Effector memory CD8-positive, alpha-beta T cell (primary cell): Measurements from ENCODE around the gene CMTM7.

ENCODE experiments used
- ATAC-seq: fragments of 150-1000 bp; cut with Tn5 transposase; replicated peaks from 2 replicates; pipeline ENCODE4 v1.10.0; 2021; ENCODE audit warnings: mild to moderate bottlenecking, moderate library complexity
- DNase-seq, 3 experiments: peaks; one replicate each; pipeline ENCODE4 v3.0.0; 2021
- H3K27ac Mint-ChIP-seq, 2 donors: one replicate each; pipeline ENCODE4 v1.8.0; 2022; ENCODE audit warnings: mild to moderate bottlenecking in 2 of 2, mixed read lengths in 2 of 2, moderate library complexity in 2 of 2
- H3K27me3 Mint-ChIP-seq, 2 donors: one replicate each; pipeline ENCODE4 v1.8.0; 2022; ENCODE audit warnings: mixed read lengths in 2 of 2
- H3K36me3 Mint-ChIP-seq: one replicate; pipeline ENCODE4 v1.8.0; 2022; ENCODE audit warnings: mild to moderate bottlenecking, moderate library complexity, mixed read lengths; ENCODE audit not compliant: insufficient read depth
- H3K4me1 Mint-ChIP-seq, 2 donors: one replicate each; pipeline ENCODE4 v1.8.0; 2022; ENCODE audit warnings: low read depth in 2 of 2, mixed read lengths in 2 of 2
- H3K4me3 Mint-ChIP-seq, 2 donors: one replicate each; pipeline ENCODE4 v1.8.0; 2022; ENCODE audit warnings: mild to moderate bottlenecking in 2 of 2, mixed read lengths in 2 of 2, moderate library complexity in 2 of 2
- H3K9me3 Mint-ChIP-seq, 2 donors: one replicate each; pipeline ENCODE4 v1.8.0; 2022; ENCODE audit warnings: mixed read lengths in 2 of 2
- total RNA-seq, 9 experiments: gene quantifications; one replicate each; lab custom pipeline; 2026; lab: John Stamatoyannopoulos, UW

The CMTM7 gene, protein sequence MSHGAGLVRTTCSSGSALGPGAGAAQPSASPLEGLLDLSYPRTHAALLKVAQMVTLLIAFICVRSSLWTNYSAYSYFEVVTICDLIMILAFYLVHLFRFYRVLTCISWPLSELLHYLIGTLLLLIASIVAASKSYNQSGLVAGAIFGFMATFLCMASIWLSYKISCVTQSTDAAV
- total RNA-seq, result 13.7 to 40.5 (median 26.9) reads per million in 9 experiments

DNA sequence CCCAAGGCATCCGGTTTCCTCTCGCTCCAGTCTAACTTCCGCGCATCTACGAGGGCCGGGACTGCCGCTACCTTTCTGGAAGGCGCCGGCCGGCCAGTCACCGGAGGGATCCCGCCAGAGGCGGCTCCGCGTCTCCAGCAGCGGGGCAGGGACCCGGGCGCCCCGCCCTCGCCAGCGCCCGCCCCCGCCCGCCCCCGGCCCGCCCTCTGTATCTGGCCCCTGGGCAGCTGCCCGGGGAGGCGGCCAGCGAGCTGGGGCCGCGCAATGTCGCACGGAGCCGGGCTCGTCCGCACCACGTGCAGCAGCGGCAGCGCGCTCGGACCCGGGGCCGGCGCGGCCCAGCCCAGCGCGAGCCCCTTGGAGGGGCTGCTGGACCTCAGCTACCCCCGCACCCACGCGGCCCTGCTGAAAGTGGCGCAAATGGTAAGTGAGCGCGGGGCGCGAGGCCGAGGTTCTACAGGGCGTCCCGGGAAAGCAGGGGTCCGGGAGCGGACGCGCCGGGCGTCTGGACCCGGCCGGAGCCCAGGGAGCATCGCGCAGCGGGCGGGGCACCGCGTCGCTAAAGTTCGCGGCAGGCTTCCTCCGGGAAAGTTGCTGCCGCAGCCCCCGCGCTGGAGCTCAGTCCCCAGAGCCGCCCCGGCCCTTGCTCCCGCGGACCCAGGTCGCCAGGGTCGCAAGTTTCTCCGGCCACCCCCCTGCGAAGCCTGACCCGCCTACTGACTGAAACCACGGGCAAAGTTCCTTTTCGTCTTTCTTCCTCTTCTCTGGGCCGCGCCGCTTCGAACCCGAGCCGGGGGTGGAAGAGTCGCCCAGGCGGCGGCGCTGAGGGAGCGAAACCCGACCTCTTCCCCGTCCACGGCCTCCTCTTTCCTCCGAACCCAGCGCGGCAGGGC, at the start of gene CMTM7:
TSS of gene CMTM7 (plus strand) at position 211 of the 893 bp plus-strand sequence. CDS start at position 265, 54 bp downstream.
- DNase-seq, result peak; percentile 35 to 45 (median 44)
- Mint-ChIP-seq H3K9me3 (no peaks in the 10 kb centered on the region), H3K27ac (peak within 1 kb of the TSS; percentile 96 to 97), H3K27me3 (no peaks in the 10 kb centered on the region), H3K4me1 (peaks cover 45 to 49% of the 10 kb centered on the region in 2 donors), H3K36me3 (peaks cover 16% of the 10 kb centered on the region), H3K4me3 (peak within 1 kb of the TSS; percentile 92)
- ATAC-seq, result peak; percentile 69

DNA sequence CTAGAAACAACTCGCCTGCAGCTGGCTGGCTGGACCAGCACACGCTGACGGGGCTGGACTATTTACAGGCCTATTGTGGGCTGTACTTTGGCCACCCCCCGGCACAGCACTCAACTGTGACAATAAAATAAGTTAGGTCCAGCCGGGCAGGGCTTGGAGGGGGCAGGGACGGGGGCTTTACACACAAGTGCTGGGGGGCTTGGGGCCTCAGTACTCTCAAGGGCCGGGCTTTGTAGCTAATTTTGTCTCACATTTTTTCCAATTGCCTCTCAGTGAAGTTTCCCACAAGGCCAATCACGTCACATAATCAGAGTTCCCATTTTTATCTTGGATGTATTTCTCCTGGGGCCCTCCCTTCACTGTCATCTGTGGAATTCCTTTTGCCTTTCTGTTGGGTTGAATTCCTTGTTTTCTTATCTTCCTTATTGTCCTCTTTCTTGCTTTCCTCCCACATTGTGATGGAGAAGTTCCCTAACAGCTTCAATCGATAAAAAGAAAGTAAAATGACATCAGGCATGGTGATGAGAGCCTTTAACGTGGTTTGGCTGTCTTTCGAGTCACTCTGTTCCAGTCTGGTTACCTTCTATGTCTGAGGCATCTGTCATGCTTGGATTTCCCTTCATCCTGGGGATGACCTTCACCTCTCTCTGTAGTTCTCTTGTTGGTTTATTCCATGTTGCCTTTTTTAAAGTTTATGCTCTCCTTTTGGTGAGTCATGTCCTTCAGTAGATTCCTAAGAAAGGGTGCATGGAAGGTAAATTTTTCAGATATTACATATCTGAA, 44.1 kb upstream of the CMTM7 start:
- ATAC-seq (no peak), DNase-seq (no peak)
- Mint-ChIP-seq H3K27me3 (no peaks in the 10 kb centered on the region), H3K36me3 (no peaks in the 10 kb centered on the region), H3K9me3 (no peaks in the 10 kb centered on the region), H3K4me3 (no peak overlapping the region), H3K27ac (no peak overlapping the region), H3K4me1 (peaks cover 0 to 3% of the 10 kb centered on the region in 2 donors)

DNA sequence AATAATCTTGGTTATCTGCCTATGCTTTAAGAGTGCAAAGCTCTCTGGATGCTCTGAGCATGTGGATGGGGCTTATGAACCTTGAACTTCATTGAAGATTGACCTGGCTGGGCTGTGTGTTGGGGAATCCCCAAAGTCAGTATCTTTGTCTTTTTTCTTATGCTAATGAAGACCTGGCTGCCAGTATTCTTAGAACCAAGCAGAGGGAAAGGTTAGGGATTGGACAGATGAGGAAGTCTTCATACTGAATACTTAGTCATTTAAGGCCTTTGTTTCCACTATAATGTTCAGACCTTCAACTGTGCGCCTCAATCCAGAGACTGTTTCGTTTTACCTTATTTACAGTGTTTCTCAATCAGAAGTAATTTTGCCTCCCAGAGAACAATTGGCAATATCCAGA, 42.5 kb upstream of the CMTM7 start:
- H3K4me3 Mint-ChIP-seq, result no peak overlapping the region
- H3K4me1 Mint-ChIP-seq, result peaks cover 0 to 3% of the 10 kb centered on the region in 2 donors
- no peak overlapping the region for H3K27ac Mint-ChIP-seq
- ATAC-seq (no peak), DNase-seq (no peak)
- H3K27me3 Mint-ChIP-seq, result no peaks in the 10 kb centered on the region
- H3K9me3 Mint-ChIP-seq, result no peaks in the 10 kb centered on the region
- H3K36me3 Mint-ChIP-seq, result no peaks in the 10 kb centered on the region

DNA sequence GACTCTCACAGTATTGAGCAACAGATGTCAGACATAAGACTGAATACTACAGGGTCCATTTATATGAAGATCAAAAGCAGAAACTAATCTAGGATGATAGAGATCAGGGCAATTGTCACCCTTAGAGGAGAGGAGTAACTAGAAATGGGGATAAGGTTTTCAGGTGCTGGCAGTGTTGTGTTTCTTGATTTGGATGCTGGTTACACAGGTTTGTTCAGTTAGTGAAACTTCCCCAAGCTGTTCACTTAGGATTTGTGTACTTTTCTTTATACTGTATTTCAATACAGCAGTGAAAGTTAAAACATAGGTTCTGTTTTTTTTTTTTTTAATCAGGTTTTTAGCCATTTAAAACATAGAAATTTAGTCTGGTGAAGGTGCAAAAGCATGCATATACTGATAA, 39.1 kb upstream of the CMTM7 start:
- ATAC-seq, result no peak
- H3K4me1 Mint-ChIP-seq, result peaks cover 0 to 2% of the 10 kb centered on the region in 2 donors
- no peak overlapping the region for H3K4me3 Mint-ChIP-seq
- peaks cover 0 to 12% of the 10 kb centered on the region in 2 donors for H3K27me3 Mint-ChIP-seq
- no peak for DNase-seq
- H3K27ac Mint-ChIP-seq, result no peak overlapping the region
- no peaks in the 10 kb centered on the region for H3K36me3 Mint-ChIP-seq
- H3K9me3 Mint-ChIP-seq, result no peaks in the 10 kb centered on the region

DNA sequence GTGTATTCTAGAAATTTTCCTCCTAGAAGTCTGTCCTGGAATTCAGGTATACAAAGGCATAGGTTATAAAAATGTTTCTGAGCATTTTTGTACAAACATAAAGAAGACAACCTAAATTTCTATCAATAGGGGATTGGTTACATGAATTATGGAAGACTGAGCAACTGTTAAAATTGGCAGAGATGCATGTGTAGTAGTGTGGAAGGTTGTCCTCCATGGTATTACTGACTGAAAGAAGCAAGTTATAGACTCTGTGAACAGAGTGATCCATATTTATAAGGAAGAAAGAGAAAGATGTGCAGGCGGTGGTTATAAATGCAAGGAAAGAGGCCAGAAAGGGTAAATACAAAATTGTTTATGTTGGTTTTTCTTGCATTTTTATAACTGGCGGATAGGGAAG, 38.3 kb upstream of the CMTM7 start:
- ATAC-seq (no peak), DNase-seq (no peak)
- peaks cover 0 to 12% of the 10 kb centered on the region in 2 donors for H3K27me3 Mint-ChIP-seq

DNA sequence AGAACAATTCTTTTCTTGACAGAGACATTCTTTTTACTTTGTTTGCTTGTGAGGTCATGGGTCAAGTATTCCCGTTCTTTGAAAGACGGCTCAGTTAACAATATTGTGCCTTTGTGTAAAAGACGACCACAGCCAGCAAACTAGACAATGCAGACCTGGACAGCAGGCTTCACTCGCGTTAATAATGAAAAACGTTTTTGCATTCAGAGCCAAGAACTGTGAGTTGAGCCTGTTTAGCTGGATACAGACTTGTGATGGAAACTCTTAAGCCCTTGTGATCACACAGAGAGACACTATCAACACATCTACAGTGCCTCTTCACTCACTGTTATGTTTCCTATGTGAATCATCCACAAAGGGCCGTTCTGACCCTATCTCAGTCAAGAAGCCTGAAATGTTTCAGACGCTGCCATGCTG, 37.3 kb upstream of the CMTM7 start:
- Mint-ChIP-seq H3K36me3 (no peaks in the 10 kb centered on the region), H3K9me3 (no peaks in the 10 kb centered on the region), H3K4me3 (no peak overlapping the region), H3K27me3 (peaks cover 0 to 12% of the 10 kb centered on the region in 2 donors), H3K27ac (no peak overlapping the region), H3K4me1 (no peaks in the 10 kb centered on the region)
- ATAC-seq (no peak), DNase-seq (no peak)

More for the DNA sequence above, 38.3 kb upstream of the CMTM7 start:
- Mint-ChIP-seq H3K4me3 (no peak overlapping the region), H3K9me3 (no peaks in the 10 kb centered on the region), H3K27ac (no peak overlapping the region), H3K36me3 (no peaks in the 10 kb centered on the region), H3K4me1 (no peaks in the 10 kb centered on the region)

DNA sequence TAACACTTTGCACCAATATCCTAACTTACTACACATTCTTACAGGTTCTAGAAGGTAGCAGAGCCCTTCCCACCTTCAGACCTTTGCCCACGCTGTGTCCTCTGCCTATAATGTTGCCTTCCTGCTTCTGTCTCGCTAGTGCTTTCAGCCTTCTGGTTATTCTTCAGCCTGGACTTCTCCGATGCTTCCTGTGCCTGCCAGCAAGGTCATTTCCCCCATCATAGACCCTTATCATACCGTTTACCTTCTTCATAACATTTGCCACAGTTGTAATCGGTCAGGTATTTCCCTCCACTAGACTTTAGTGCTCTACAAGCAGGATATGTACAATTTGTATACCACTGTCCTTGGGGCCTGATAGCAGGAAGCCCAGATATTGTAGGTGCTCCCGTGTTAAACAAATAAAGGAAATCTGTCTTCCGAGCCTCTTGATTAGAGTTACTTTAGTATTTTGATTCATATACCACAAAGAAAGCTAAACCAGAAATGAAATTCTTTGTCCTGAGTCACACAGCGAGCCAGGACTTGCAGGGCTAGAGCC, 35.8 kb upstream of the CMTM7 start:
- Mint-ChIP-seq H3K27ac (no peak overlapping the region), H3K36me3 (no peaks in the 10 kb centered on the region), H3K27me3 (peaks cover 0 to 12% of the 10 kb centered on the region in 2 donors), H3K9me3 (no peaks in the 10 kb centered on the region), H3K4me3 (no peak overlapping the region), H3K4me1 (no peaks in the 10 kb centered on the region)
- ATAC-seq (no peak), DNase-seq (no peak)

DNA sequence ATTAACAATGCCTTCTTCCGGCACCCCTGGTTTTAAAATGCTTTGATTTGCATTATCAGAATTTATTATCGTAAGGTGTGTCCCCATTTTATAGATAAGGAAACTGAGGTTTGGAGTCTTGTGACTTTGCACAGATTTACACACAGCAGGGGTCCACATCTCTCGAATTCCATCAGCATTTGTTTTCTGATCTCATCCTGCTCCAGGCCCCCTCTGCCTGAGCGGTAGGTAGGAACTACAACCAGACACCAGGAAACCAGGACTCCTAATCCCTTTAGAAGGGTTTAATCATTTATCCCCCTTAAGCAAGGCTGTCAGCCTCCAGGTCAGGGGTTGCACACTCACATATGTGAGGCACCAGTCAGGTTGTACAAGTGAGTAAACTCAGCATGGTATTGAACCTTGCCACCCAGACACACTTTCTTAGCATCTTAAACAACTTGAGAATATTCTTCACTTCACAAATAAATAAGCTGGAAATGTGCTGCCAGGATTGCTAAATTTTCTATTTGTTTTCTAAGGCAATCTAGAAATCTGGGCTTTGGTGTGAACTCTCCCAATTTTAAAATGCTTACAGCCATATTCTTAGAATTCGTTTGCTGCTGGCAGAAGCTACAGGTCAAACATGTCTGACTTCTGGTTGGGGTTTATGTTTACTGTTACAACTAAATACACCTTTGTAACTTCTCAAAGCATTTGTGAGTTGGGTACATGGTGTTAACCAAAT, 31.7 kb upstream of the CMTM7 start:
- Mint-ChIP-seq H3K9me3 (no peaks in the 10 kb centered on the region), H3K27ac (no peak overlapping the region), H3K4me3 (no peak overlapping the region), H3K27me3 (peaks cover 0 to 12% of the 10 kb centered on the region in 2 donors), H3K36me3 (peaks cover 2% of the 10 kb centered on the region), H3K4me1 (no peaks in the 10 kb centered on the region)
- DNase-seq, result no peak
- ATAC-seq, result no peak

DNA sequence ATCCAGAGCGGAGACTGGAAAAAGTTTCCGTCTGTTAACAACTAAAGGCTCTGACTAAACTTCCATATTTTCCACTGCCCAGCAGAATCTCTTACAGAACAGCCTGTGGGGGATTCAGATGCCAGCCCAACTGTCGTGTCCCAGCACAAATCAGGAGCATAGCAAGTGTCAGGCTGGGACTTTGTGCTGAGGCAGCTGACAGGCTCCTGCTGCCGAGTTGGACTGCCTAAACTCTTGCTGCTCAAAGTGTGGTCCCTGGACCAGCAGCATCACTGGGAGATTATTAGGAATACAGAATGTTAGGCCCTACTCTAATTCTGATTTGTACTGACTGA, 31.2 kb upstream of the CMTM7 start:
- peaks cover 0 to 8% of the 10 kb centered on the region in 2 donors for H3K27me3 Mint-ChIP-seq
- ATAC-seq, result no peak
- peaks cover 2% of the 10 kb centered on the region for H3K36me3 Mint-ChIP-seq
- H3K27ac Mint-ChIP-seq, result no peak overlapping the region
- H3K4me3 Mint-ChIP-seq, result no peak overlapping the region
- H3K9me3 Mint-ChIP-seq, result no peaks in the 10 kb centered on the region
- DNase-seq, result no peak
- H3K4me1 Mint-ChIP-seq, result no peaks in the 10 kb centered on the region

DNA sequence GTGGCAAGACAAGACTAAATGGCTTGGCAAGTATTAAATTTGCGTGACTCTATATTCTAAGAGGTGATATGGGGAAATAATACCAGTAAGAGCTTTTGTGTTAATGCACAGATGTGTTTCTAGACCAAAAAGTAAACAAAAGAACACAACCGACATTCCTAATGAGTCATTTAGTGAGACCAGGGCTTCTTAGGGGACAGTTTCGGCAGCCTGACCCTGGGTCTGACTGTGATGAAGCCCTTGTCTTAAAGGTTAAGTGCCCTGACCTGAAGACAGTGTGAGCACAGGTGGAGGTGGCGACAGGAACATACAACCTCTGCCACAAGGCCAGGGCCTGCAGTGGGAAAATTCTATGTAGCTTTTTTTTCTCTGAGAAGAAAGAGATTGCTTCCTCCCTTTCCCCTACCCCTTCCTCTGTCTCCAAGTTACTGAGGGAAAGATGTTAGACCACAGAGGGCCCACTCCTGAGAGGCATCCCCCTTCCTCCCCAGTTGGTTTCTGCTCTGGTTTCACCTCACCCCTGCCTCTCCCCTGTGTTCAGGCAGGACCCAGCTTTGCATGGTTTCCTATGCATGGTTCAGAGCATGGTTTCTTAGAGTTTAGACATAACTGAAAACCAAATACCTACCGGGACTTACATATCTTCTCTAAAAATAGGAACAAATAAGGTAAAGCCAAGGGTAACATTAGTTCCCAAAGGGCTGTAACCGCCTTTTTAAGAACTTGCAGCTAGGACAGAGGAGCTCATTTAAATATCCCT, 24.8 kb upstream of the CMTM7 start:
- peaks cover 2% of the 10 kb centered on the region for H3K36me3 Mint-ChIP-seq

DNA sequence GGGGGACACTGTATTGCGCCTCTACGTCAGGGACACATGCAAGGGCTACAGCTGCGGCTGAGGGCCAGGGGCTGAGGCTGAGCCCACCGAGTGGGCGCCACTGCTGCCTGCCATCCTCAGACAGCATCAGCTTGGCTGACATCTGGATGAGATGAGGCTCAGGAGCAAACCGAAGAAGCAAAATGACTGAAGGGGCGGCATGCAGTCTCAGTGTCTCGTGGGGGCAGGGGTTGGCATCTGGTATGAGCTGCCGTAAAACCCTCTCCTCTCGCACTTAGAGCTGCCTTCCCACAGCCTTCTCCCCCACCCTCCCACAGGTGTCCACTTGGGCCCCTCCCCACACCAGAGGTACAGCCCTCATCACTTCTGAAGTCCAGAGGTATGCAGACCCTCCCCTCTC, 24.2 kb upstream of the CMTM7 start:
- no peak for DNase-seq
- H3K9me3 Mint-ChIP-seq, result no peaks in the 10 kb centered on the region
- ATAC-seq, result no peak
- no peak overlapping the region for H3K4me3 Mint-ChIP-seq
- H3K4me1 Mint-ChIP-seq, result no peaks in the 10 kb centered on the region
- H3K27ac Mint-ChIP-seq, result no peak overlapping the region
- no peaks in the 10 kb centered on the region for H3K27me3 Mint-ChIP-seq
- H3K36me3 Mint-ChIP-seq, result peaks cover 2% of the 10 kb centered on the region

More for the DNA sequence above, 24.8 kb upstream of the CMTM7 start:
- no peaks in the 10 kb centered on the region for H3K9me3 Mint-ChIP-seq
- no peaks in the 10 kb centered on the region for H3K27me3 Mint-ChIP-seq
- no peak for ATAC-seq
- DNase-seq, result no peak
- H3K27ac Mint-ChIP-seq, result no peak overlapping the region
- no peaks in the 10 kb centered on the region for H3K4me1 Mint-ChIP-seq
- no peak overlapping the region for H3K4me3 Mint-ChIP-seq

DNA sequence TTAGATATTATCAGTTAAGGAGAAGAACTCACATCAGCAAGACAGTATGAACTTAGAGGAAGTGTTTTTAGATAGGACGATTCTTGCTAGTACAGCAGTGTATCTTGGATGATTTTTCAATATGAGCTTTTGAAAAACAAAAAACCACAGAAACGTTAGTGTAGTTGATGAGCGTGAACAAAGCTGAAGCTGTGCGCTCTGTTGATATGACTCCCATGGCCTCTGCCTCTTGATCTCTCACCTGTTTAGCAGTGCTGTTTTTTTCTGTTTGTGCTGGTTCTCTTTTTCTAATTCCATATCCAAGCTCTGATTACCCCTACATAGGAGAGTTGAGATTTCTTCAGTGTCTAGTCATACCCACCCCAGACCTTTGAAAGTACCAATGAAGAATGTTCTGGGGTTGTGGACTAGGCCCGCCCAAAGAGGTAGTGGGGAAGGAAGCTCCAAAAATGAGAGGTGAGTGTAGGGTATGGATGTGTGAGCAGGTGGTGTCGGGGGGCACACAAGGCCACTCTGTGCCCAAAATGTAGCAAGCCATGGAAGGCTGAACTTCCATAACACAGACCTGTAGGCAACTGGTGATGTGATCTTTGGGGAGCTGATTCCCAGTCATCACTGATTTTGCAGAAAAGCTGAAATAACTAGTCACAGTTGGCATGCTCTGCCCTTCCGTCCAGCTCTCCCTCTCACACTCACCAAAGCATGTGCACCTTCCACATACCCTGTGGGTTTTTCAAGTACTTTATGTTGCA, 20.0 kb upstream of the CMTM7 start:
- no peak for DNase-seq
- H3K9me3 Mint-ChIP-seq, result no peaks in the 10 kb centered on the region
- H3K4me3 Mint-ChIP-seq, result no peak overlapping the region
- H3K4me1 Mint-ChIP-seq, result peaks cover 6 to 7% of the 10 kb centered on the region in 2 donors
- ATAC-seq, result no peak
- H3K27ac Mint-ChIP-seq, result no peak overlapping the region
- H3K27me3 Mint-ChIP-seq, result no peaks in the 10 kb centered on the region
- H3K36me3 Mint-ChIP-seq, result peaks cover 6% of the 10 kb centered on the region
